ENCODE measurements around the gene MYL2.
"Not testable (repeated sequence)": the region's sequence is repeated elsewhere in the genome, so short reads cannot be mapped to it uniquely, and the experiment has no call there.

The MYL2 gene

GRCh38 chr12:110920324-110920910 is at the start of gene MYL2:
Gene MYL2 (minus strand): TSS chr12:110920579. CDS start chr12:110920529, 50 bp downstream.
- no peak for DNase-seq (ENCODE audit: extremely low read depth in 1 of 2, low read depth in 1 of 2)

GRCh38 chr12:110966081-110966760 is 45.8 kb upstream of the MYL2 start:
- DNase-seq (ENCODE audit: extremely low read depth in 1 of 2, low read depth in 1 of 2), result no peak

- no peak for DNase-seq (ENCODE audit: extremely low read depth in 1 of 2, low read depth in 1 of 2)
These were observed 45.2 kb upstream of the MYL2 start for GRCh38 chr12:110965574-110965973.

GRCh38 chr12:110960795-110961194 is 40.4 kb upstream of the MYL2 start:
- no peak for DNase-seq (ENCODE audit: extremely low read depth in 1 of 2, low read depth in 1 of 2)

- no peak for DNase-seq (ENCODE audit: extremely low read depth in 1 of 2, low read depth in 1 of 2)
These were observed 37.3 kb upstream of the MYL2 start for GRCh38 chr12:110957652-110958051.

GRCh38 chr12:110957159-110957558 is 36.8 kb upstream of the MYL2 start:
- DNase-seq (ENCODE audit: extremely low read depth in 1 of 2, low read depth in 1 of 2), result no peak

GRCh38 chr12:110950867-110951266 is 30.5 kb upstream of the MYL2 start:
- not testable (repeated sequence) for DNase-seq (ENCODE audit: extremely low read depth in 1 of 2, low read depth in 1 of 2)

- DNase-seq (ENCODE audit: extremely low read depth in 1 of 2, low read depth in 1 of 2), result not testable (repeated sequence)
These were observed 30.1 kb upstream of the MYL2 start for GRCh38 chr12:110950466-110950865.

- DNase-seq (ENCODE audit: extremely low read depth in 1 of 2, low read depth in 1 of 2), result no peak
These were observed 27.7 kb upstream of the MYL2 start for GRCh38 chr12:110948041-110948440.

- no peak for DNase-seq (ENCODE audit: extremely low read depth in 1 of 2, low read depth in 1 of 2)
These were observed 23.0 kb upstream of the MYL2 start for GRCh38 chr12:110943373-110943772.

- no peak for DNase-seq (ENCODE audit: extremely low read depth in 1 of 2, low read depth in 1 of 2)
These were observed 21.0 kb upstream of the MYL2 start for GRCh38 chr12:110941391-110941790.

GRCh38 chr12:110940933-110941332 is 20.6 kb upstream of the MYL2 start:
- DNase-seq (ENCODE audit: extremely low read depth in 1 of 2, low read depth in 1 of 2), result no peak

GRCh38 chr12:110940296-110940695 is 19.9 kb upstream of the MYL2 start:
- DNase-seq (ENCODE audit: extremely low read depth in 1 of 2, low read depth in 1 of 2), result no peak

- peak; percentile 5 to 15 for DNase-seq (ENCODE audit: extremely low read depth in 1 of 2, low read depth in 1 of 2)
These were observed 16.8 kb upstream of the MYL2 start for GRCh38 chr12:110937104-110937641.

- DNase-seq (ENCODE audit: extremely low read depth in 1 of 2, low read depth in 1 of 2), result no peak
These were observed 16.2 kb upstream of the MYL2 start for GRCh38 chr12:110936367-110937103.

GRCh38 chr12:110935588-110935987 is 15.2 kb upstream of the MYL2 start:
- DNase-seq (ENCODE audit: extremely low read depth in 1 of 2, low read depth in 1 of 2), result no peak

- DNase-seq (ENCODE audit: extremely low read depth in 1 of 2, low read depth in 1 of 2), result no peak
These were observed 13.9 kb upstream of the MYL2 start for GRCh38 chr12:110934093-110934852.

- DNase-seq (ENCODE audit: extremely low read depth in 1 of 2, low read depth in 1 of 2), result no peak
These were observed 13.1 kb upstream of the MYL2 start for GRCh38 chr12:110933326-110933974.

GRCh38 chr12:110932046-110932445 is 11.7 kb upstream of the MYL2 start:
- DNase-seq (ENCODE audit: extremely low read depth in 1 of 2, low read depth in 1 of 2), result no peak

- DNase-seq (ENCODE audit: extremely low read depth in 1 of 2, low read depth in 1 of 2), result no peak
These were observed 10.9 kb upstream of the MYL2 start for GRCh38 chr12:110931315-110931728.

Data from stimulated activated CD8-positive, alpha-beta memory T cell treated with anti-CD3 and anti-CD28 coated beads, Interleukin-7, amount 100 ng/mL, for 48 hours (primary cell).